ENCODE results near the gene DAPK1.

DNA sequence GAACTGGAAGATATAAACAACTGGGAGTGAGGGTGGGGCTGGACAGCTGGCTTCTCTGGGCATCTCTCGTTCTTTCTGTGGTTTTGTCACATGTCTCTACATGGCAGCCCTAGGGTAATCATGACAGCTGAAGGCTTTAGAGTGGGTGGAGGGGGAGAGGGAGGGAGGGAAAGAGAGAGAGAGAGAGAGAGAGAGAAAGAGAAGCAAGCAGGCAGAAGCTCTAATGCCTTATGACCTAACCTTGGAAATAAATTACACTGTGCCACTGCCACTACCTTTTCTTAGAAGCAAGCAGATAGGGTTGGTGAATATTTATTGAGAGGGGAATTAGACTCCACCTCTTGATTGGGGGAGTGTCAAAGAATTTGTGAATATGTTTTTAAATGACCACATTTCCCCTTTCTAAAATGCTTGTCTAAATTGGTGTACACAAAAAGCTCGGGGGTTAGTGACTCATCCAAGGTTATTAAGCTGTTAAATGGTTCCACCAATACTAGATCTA is 2.6 kb upstream of the DAPK1 start:
- TF ChIP-seq POLR2A (IDR thresholded peaks at IDR 0.05; ENCODE audit: low read depth, low read length) (no peak), GATA2 (IDR thresholded peaks at IDR 0.05; ENCODE audit: insufficient read depth, insufficient read length, low read depth, low read length) (no peak), POLR2AphosphoS5 (IDR thresholded peaks at IDR 0.05; ENCODE audit: insufficient read depth, low read depth, low read length) (no peak)
- TF ChIP-seq, protein P1, sequence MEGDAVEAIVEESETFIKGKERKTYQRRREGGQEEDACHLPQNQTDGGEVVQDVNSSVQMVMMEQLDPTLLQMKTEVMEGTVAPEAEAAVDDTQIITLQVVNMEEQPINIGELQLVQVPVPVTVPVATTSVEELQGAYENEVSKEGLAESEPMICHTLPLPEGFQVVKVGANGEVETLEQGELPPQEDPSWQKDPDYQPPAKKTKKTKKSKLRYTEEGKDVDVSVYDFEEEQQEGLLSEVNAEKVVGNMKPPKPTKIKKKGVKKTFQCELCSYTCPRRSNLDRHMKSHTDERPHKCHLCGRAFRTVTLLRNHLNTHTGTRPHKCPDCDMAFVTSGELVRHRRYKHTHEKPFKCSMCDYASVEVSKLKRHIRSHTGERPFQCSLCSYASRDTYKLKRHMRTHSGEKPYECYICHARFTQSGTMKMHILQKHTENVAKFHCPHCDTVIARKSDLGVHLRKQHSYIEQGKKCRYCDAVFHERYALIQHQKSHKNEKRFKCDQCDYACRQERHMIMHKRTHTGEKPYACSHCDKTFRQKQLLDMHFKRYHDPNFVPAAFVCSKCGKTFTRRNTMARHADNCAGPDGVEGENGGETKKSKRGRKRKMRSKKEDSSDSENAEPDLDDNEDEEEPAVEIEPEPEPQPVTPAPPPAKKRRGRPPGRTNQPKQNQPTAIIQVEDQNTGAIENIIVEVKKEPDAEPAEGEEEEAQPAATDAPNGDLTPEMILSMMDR (IDR thresholded peaks at IDR 0.05; ENCODE audit: extremely low read depth in 1 of 2, insufficient read depth in 1 of 2, low read depth in 1 of 2, low read length in 2 of 2) = no peak
- TF ChIP-seq, protein P2, sequence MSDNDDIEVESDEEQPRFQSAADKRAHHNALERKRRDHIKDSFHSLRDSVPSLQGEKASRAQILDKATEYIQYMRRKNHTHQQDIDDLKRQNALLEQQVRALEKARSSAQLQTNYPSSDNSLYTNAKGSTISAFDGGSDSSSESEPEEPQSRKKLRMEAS (IDR thresholded peaks at IDR 0.05; ENCODE audit: insufficient read depth, insufficient read length) = no peak
